IMR-90 (cell line): ENCODE results near the gene GNG8. TPM values are rescaled to one million over a fixed set of nuclear protein-coding genes. Genes with fewer than 3 reads are reported as not detected.

Experiments used
- ATAC-seq: fragments of 200-7000 bp; cut with Tn5 transposase; 2 replicates; pipeline ENCODE4 v1.9.1; 2020; ENCODE audit warnings: low read depth, mild to moderate bottlenecking, moderate library complexity
- BruUV-seq: library from RNA; stranded (reverse); fragments of 400-500 nt; replicated peaks from 2 replicates; lab custom pipeline; 2021; lab: Mats Ljungman, UMichigan
- CTCF ChIA-PET: fragments of 300-600 bp; formaldehyde crosslinking; extraction: SDS; loops from one replicate; lab custom pipeline; 2021; ENCODE audit warnings: antibody characterized with exemption; lab: Yijun Ruan, JAX
- POLR2A ChIA-PET: fragments of 300-600 bp; sonication (Branson Sonifier 250); formaldehyde crosslinking; loops from one replicate; lab custom pipeline; 2022; ENCODE audit warnings: antibody characterized with exemption; ENCODE audit not compliant: unreplicated experiment; lab: Charles Lee
- DNase-seq: peaks from one replicate; pipeline ENCODE4 v3.0.0; 2013
- H2AFZ ChIP-seq: replicated peaks from 2 replicates; pipeline ENCODE3; 2013; ENCODE audit warnings: low read length, mild to moderate bottlenecking; ENCODE audit not compliant: poor library complexity
- H2AK5ac ChIP-seq: 2 replicates; pipeline ENCODE4 v1.6.1; 2013; ENCODE audit warnings: low read depth, low read length, inconsistent platforms
- H2AK9ac ChIP-seq: replicated peaks from 2 replicates; pipeline ENCODE3; 2013; ENCODE audit warnings: mild to moderate bottlenecking, low read depth, low read length, moderate library complexity; ENCODE audit not compliant: poor library complexity
- H2BK120ac ChIP-seq: 2 replicates; pipeline ENCODE4 v1.6.1; 2013; ENCODE audit warnings: low read depth, low read length, inconsistent platforms
- H2BK15ac ChIP-seq: 3 replicates; pipeline ENCODE4 v1.6.1; 2013; ENCODE audit warnings: low read depth, low read length, inconsistent platforms
- H2BK20ac ChIP-seq: 2 replicates; pipeline ENCODE4 v1.6.1; 2013; ENCODE audit warnings: low read depth, mild to moderate bottlenecking, inconsistent platforms, low read length, moderate library complexity
- H2BK5ac ChIP-seq: 2 replicates; pipeline ENCODE4 v1.6.1; 2013; ENCODE audit warnings: mild to moderate bottlenecking, low read depth, low read length, inconsistent platforms; ENCODE audit not compliant: poor library complexity, severe bottlenecking
- H3K14ac ChIP-seq: replicated peaks from 2 replicates; pipeline ENCODE4 v1.6.1; 2013; ENCODE audit warnings: low read depth, low read length, inconsistent platforms
- H3K18ac ChIP-seq: 2 replicates; pipeline ENCODE4 v1.6.1; 2013; ENCODE audit warnings: low read depth, low read length, control low read depth
- H3K23ac ChIP-seq: 2 replicates; pipeline ENCODE4 v1.6.1; 2013; ENCODE audit warnings: low read depth, low read length, inconsistent platforms
- H3K27ac ChIP-seq: 2 replicates; pipeline ENCODE4 v1.5.1; 2013; ENCODE audit warnings: mild to moderate bottlenecking, control low read depth, low read length; ENCODE audit not compliant: insufficient read depth
- H3K27me3 ChIP-seq: 2 replicates; pipeline ENCODE4 v1.6.1; 2013; ENCODE audit warnings: low read length; ENCODE audit not compliant: control insufficient read depth, insufficient read depth
- H3K36me3 ChIP-seq: 2 replicates; pipeline ENCODE4 v1.6.1; 2013; ENCODE audit warnings: low read length, mixed read lengths; ENCODE audit not compliant: control insufficient read depth, insufficient read depth
- H3K4ac ChIP-seq: 2 replicates; pipeline ENCODE4 v1.6.1; 2013; ENCODE audit warnings: low read depth, low read length, inconsistent platforms
- H3K4me1 ChIP-seq: 2 replicates; pipeline ENCODE4 v1.6.1; 2013; ENCODE audit warnings: low read length, mixed read lengths; ENCODE audit not compliant: control insufficient read depth, insufficient read depth
- H3K4me2 ChIP-seq: 2 replicates; pipeline ENCODE4 v1.6.1; 2013; ENCODE audit warnings: low read depth, mild to moderate bottlenecking, control low read depth, low read length, moderate library complexity
- H3K4me3 ChIP-seq: 2 replicates; pipeline ENCODE4 v1.5.1; 2013; ENCODE audit warnings: low read depth, mild to moderate bottlenecking, control low read depth, low read length, moderate library complexity; ENCODE audit not compliant: insufficient read depth
- H3K56ac ChIP-seq: 2 replicates; pipeline ENCODE4 v1.6.1; 2013; ENCODE audit warnings: low read length, inconsistent platforms; ENCODE audit not compliant: insufficient read depth; ENCODE audit errors: extremely low read depth
- H3K79me1 ChIP-seq, 2 experiments: 2 replicates each; pipeline ENCODE4 v1.6.1; 2013; ENCODE audit warnings: low read length in 2 of 2, inconsistent platforms in 1 of 2, low read depth in 1 of 2
- H3K9ac ChIP-seq: 2 replicates; pipeline ENCODE4 v1.6.1; 2013; ENCODE audit warnings: low read depth, low read length, control low read depth
- H3K9me1 ChIP-seq: 2 replicates; pipeline ENCODE4 v1.6.1; 2013; ENCODE audit warnings: low read length, inconsistent platforms; ENCODE audit not compliant: insufficient read depth
- H3K9me3 ChIP-seq: 2 replicates; pipeline ENCODE4 v1.6.1; 2013; ENCODE audit warnings: low read length; ENCODE audit not compliant: control insufficient read depth, insufficient read depth
- H4K20me1 ChIP-seq: 2 replicates; pipeline ENCODE4 v1.6.1; 2013; ENCODE audit warnings: low read length, inconsistent platforms; ENCODE audit not compliant: insufficient read depth
- H4K5ac ChIP-seq: 2 replicates; pipeline ENCODE4 v1.6.1; 2013; ENCODE audit warnings: mild to moderate bottlenecking, low read depth, low read length, control low read depth
- H4K8ac ChIP-seq, 2 experiments: 2 replicates each; pipeline ENCODE4 v1.6.1; 2013; ENCODE audit warnings: low read depth in 2 of 2, low read length in 2 of 2, control low read depth in 1 of 2, inconsistent platforms in 1 of 2
- H4K91ac ChIP-seq: 2 replicates; pipeline ENCODE4 v1.6.1; 2013; ENCODE audit warnings: low read depth, low read length, inconsistent platforms; ENCODE audit not compliant: insufficient read depth
- MAZ ChIP-seq: IDR thresholded peaks from 2 replicates; pipeline ENCODE4 v1.6.1; 2012; ENCODE audit warnings: low read depth, mild to moderate bottlenecking, low read length, improper control_type of control experiment, moderate library complexity, borderline replicate concordance
- POLR2A ChIP-seq: IDR thresholded peaks from 2 replicates; pipeline ENCODE4 v1.6.1; 2012; ENCODE audit warnings: mild to moderate bottlenecking, low read depth, low read length
- RCOR1 ChIP-seq: IDR thresholded peaks from 2 replicates; pipeline ENCODE4 v1.6.1; 2012; ENCODE audit warnings: mild to moderate bottlenecking, low read length, improper control_type of control experiment; ENCODE audit not compliant: insufficient replicate concordance
- WGBS, 2 experiments: methylation state at CpG; one replicate each; pipeline versions ENCODE4 v1.1.5 to v1.1.7; 2013; ENCODE audit warnings: missing lambda C conversion rate in 2 of 2; ENCODE audit not compliant: insufficient read length in 1 of 2; ENCODE audit errors: extremely low coverage in 2 of 2; 5-methylcytosine and 5-hydroxymethylcytosine counted together
- dilution Hi-C: fragments of 300-500 bp; cut with HindIII; formaldehyde crosslinking; loops from one replicate; pipeline ENCODE4 v1.14.3; 2018; ENCODE audit warnings: low sequenced_read_pairs; ENCODE audit not compliant: unreplicated experiment
- in situ Hi-C: fragments of 300-500 bp; cut with MboI; formaldehyde crosslinking; loops from 3 replicates; pipeline ENCODE4 v1.14.3; 2019; ENCODE audit warnings: low sequenced_read_pairs, inconsistent platforms, mixed read lengths
- intact Hi-C: fragments of 100-400 bp; cut with micrococcal nuclease; formaldehyde crosslinking; loops from 2 replicates; pipeline ENCODE4 v1.10.0; 2022
- polyA plus RNA-seq, 3 experiments: library from polyadenylated mRNA; depleted of rRNA; stranded (reverse); fragments of >200 nt; gene quantifications; 2 replicates each; pipeline ENCODE4 v1.2.3, GENCODE V29; 2012; ENCODE audit warnings: low replicate concordance in 1 of 3
- total RNA-seq: library from RNA; depleted of rRNA; stranded (reverse); fragments of >200 nt; gene quantifications from 2 replicates; pipeline ENCODE4 v1.2.3, GENCODE V29; 2012

Gene GNG8
- total and polyA plus RNA-seq, 2 of the 4 experiments (the other 2 are of a cell fraction): not detected

DNA sequence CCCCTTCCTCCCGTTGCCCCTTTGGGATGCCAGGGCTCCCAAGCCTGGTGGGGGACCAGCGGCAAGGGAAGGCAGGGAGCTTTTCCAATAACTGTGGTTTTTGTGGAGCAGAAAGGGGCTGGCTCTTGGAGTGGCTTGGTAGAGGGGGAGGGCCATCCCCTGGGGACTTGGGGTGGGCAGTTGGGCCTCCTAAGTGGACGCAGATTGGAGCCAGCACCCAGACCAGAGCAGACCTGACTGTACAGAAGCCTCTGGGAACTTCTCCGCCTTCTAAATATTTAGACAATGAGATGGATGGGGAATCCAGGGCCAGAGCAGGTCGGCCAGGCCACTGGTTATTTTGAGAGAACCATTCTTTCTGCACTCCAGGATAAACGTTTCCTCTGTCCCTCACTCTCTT, 15.3 kb downstream of the GNG8 start:
- H2AK5ac ChIP-seq: peak overlapping the region; percentile 57; the same call in 1 of the 2 replicates
- dilution Hi-C loops (no loop called here), in situ Hi-C loops (no loop called here), intact Hi-C loops (no loop called here)
- no peak overlapping the region for H3K18ac ChIP-seq
- H3K14ac ChIP-seq: no peak overlapping the region; the same call in 1 of the 2 replicates
- H3K79me1 ChIP-seq: peaks cover 0 to 23% of the 10 kb centered on the region in 2 experiments; a peak in 1 of 4 replicates
- DNase-seq (peak; percentile 85), ATAC-seq (peak; percentile 65)
- peak overlapping the region; percentile 72 for H2BK120ac ChIP-seq
- peak overlapping the region; percentile 86 for H2AFZ ChIP-seq
- H3K4me1 ChIP-seq: peaks cover 42% of the 10 kb centered on the region
- H4K8ac ChIP-seq: peak overlapping the region; percentile 11 to 50; a peak in 2 of 4 replicates
- POLR2A ChIA-PET: no interaction called here
- peak overlapping the region; percentile 62 for H3K4me2 ChIP-seq
- H2AK9ac ChIP-seq: no peak overlapping the region
- peak overlapping the region; percentile 37 for H2BK5ac ChIP-seq
- CTCF ChIA-PET: interaction anchor here (1.0 kb wide), 1 partner anchor 42 kb away, joined by 3 read pairs; no protein-coding TSS in a partner anchor
- H4K5ac ChIP-seq: no peak overlapping the region
- H3K9me1 ChIP-seq: peaks cover 24% of the 10 kb centered on the region
- no peak overlapping the region for H2BK20ac ChIP-seq
- peak; percentile 39; the same call in 1 of the 2 replicates for TF ChIP-seq MAZ
- no peak for TF ChIP-seq POLR2A
- TF ChIP-seq RCOR1: no peak
- WGBS, 2 experiments: no CpG with 5 or more reads among the region's 6 CpGs
- H3K9me3 ChIP-seq: no peaks in the 10 kb centered on the region
- no peak overlapping the region for H3K23ac ChIP-seq
- H3K4ac ChIP-seq: peak overlapping the region; percentile 51
- H3K27ac ChIP-seq: peak overlapping the region; percentile 28; the same call in 1 of the 2 replicates
- H4K20me1 ChIP-seq: peaks cover 14% of the 10 kb centered on the region
- H3K56ac ChIP-seq: no peak overlapping the region
- no peak overlapping the region for H3K9ac ChIP-seq
- peak overlapping the region; percentile 38; the same call in 1 of the 2 replicates for H4K91ac ChIP-seq
- no peaks in the 10 kb centered on the region for H3K27me3 ChIP-seq
- no peak overlapping the region for H2BK15ac ChIP-seq
- no peak overlapping the region for H3K4me3 ChIP-seq
- no TSS peak for BruUV-seq
- H3K36me3 ChIP-seq: no peaks in the 10 kb centered on the region
